Thymus (tissue), 11 donors: ENCODE results near the gene MTHFD2L. TPM values are rescaled to one million over a fixed set of nuclear protein-coding genes. Genes with fewer than 3 reads are reported as not detected.

Source experiments
- DNase-seq, 9 donors: peaks; one replicate each; pipeline ENCODE4 v3.0.0-alpha.2; 2013; ENCODE audit warnings: low spot score in 9 of 9, low read depth in 6 of 9, missing footprints in 1 of 9
- H3K27ac ChIP-seq, 2 donors: one replicate each; pipeline ENCODE4 v1.5.1; 2013; ENCODE audit warnings: control low read depth in 1 of 2, low read depth in 1 of 2, low read length in 1 of 2, mild to moderate bottlenecking in 1 of 2, moderate library complexity in 1 of 2
- H3K27me3 ChIP-seq, 2 donors: one replicate each; pipeline ENCODE4 v1.5.1; 2013; ENCODE audit warnings: low read length in 1 of 2; ENCODE audit not compliant: control insufficient read depth in 2 of 2, insufficient read depth in 1 of 2
- H3K36me3 ChIP-seq, 2 donors: one replicate each; pipeline ENCODE4 v1.5.1; 2013; ENCODE audit warnings: low read length in 1 of 2, mild to moderate bottlenecking in 1 of 2, moderate library complexity in 1 of 2; ENCODE audit not compliant: control insufficient read depth in 2 of 2, insufficient read depth in 2 of 2
- H3K4me1 ChIP-seq, 2 donors: one replicate each; pipeline ENCODE4 v1.5.1; 2013; ENCODE audit warnings: low read length in 2 of 2; ENCODE audit not compliant: control insufficient read depth in 2 of 2, insufficient read depth in 2 of 2
- H3K4me3 ChIP-seq, 2 donors: one replicate each; pipeline ENCODE4 v1.5.1; 2013; ENCODE audit warnings: low read length in 2 of 2, control low read depth in 1 of 2, mild to moderate bottlenecking in 1 of 2
- H3K9me3 ChIP-seq, 2 donors: one replicate each; pipeline ENCODE4 v1.5.1; 2013; ENCODE audit warnings: low read length in 1 of 2, mild to moderate bottlenecking in 1 of 2; ENCODE audit not compliant: control insufficient read depth in 2 of 2, insufficient read depth in 1 of 2
- WGBS: extraction: QIAGEN DNeasy Blood & Tissue Kit; methylation state at CpG from one replicate; pipeline ENCODE4 v1.1.7; 2013; 5-methylcytosine and 5-hydroxymethylcytosine counted together
- polyA plus RNA-seq: library from polyadenylated mRNA; stranded (reverse); fragments of 200-250 nt; gene quantifications from one replicate; pipeline ENCODE4 v1.2.3, GENCODE V29; 2013
- total RNA-seq: library from RNA; stranded (reverse); fragments of 120-200 nt; gene quantifications from one replicate; pipeline ENCODE4 v1.2.4, GENCODE V29; 2013
- donor health status: healthy.

Gene MTHFD2L
- total and polyA plus RNA-seq, 2 donors, result 16.9 to 33.8 TPM

GRCh38 chr4:74292111-74292870 is 134.4 kb downstream of the MTHFD2L start:
- H3K27me3 ChIP-seq, result no peaks in the 10 kb centered on the region
- no peaks in the 10 kb centered on the region for H3K9me3 ChIP-seq
- H3K4me1 ChIP-seq, result no peaks in the 10 kb centered on the region
- no peaks in the 10 kb centered on the region for H3K36me3 ChIP-seq
- no peak overlapping the region for H3K27ac ChIP-seq
- no peak overlapping the region for H3K4me3 ChIP-seq
- DNase-seq, result no peak

- H3K36me3 ChIP-seq, result no peaks in the 10 kb centered on the region
- DNase-seq, result no peak
- H3K9me3 ChIP-seq, result no peaks in the 10 kb centered on the region
- H3K4me3 ChIP-seq, result no peak overlapping the region
- H3K4me1 ChIP-seq, result no peaks in the 10 kb centered on the region
- H3K27ac ChIP-seq, result no peak overlapping the region
- WGBS, result 97% methylated on average over 2 of the region's 2 CpGs
- no peaks in the 10 kb centered on the region for H3K27me3 ChIP-seq
Observed at GRCh38 chr4:74293558-74293957, 135.6 kb downstream of the MTHFD2L start.

GRCh38 chr4:74294681-74295080 is 136.8 kb downstream of the MTHFD2L start:
- no peaks in the 10 kb centered on the region for H3K9me3 ChIP-seq
- no peak for DNase-seq
- H3K27me3 ChIP-seq, result no peaks in the 10 kb centered on the region
- H3K36me3 ChIP-seq, result no peaks in the 10 kb centered on the region
- H3K27ac ChIP-seq, result no peak overlapping the region
- H3K4me3 ChIP-seq, result no peak overlapping the region
- H3K4me1 ChIP-seq, result no peaks in the 10 kb centered on the region
- 96% methylated on average over 1 of the region's 1 CpG for WGBS

GRCh38 chr4:74297539-74297938 is 139.6 kb downstream of the MTHFD2L start:
- 95% methylated on average over 1 of the region's 1 CpG for WGBS
- no peak for DNase-seq
- Histone ChIP-seq H3K27me3 (no peaks in the 10 kb centered on the region), H3K9me3 (no peaks in the 10 kb centered on the region), H3K4me1 (no peaks in the 10 kb centered on the region), H3K27ac (no peak overlapping the region), H3K4me3 (no peak overlapping the region), H3K36me3 (no peaks in the 10 kb centered on the region)

- no peaks in the 10 kb centered on the region for H3K36me3 ChIP-seq
- no peaks in the 10 kb centered on the region for H3K27me3 ChIP-seq
- DNase-seq, result no peak
- H3K9me3 ChIP-seq, result no peaks in the 10 kb centered on the region
- 96% methylated on average over 4 of the region's 4 CpGs for WGBS
- no peak overlapping the region for H3K27ac ChIP-seq
- no peak overlapping the region for H3K4me3 ChIP-seq
- H3K4me1 ChIP-seq, result no peaks in the 10 kb centered on the region
Observed at GRCh38 chr4:74304095-74304625, 146.2 kb downstream of the MTHFD2L start.

- WGBS, result 97% methylated on average over 1 of the region's 1 CpG
- no peak overlapping the region for H3K4me3 ChIP-seq
- H3K27me3 ChIP-seq, result no peaks in the 10 kb centered on the region
- DNase-seq, result no peak
- no peaks in the 10 kb centered on the region for H3K4me1 ChIP-seq
- no peaks in the 10 kb centered on the region for H3K9me3 ChIP-seq
- no peak overlapping the region for H3K27ac ChIP-seq
- H3K36me3 ChIP-seq, result no peaks in the 10 kb centered on the region
Observed at GRCh38 chr4:74305000-74305399, 147.1 kb downstream of the MTHFD2L start.

GRCh38 chr4:74307170-74307569 is 149.3 kb downstream of the MTHFD2L start:
- H3K36me3 ChIP-seq, result no peaks in the 10 kb centered on the region
- no peak overlapping the region for H3K27ac ChIP-seq
- WGBS, result 99% methylated on average over 1 of the region's 1 CpG
- H3K4me3 ChIP-seq, result no peak overlapping the region
- H3K4me1 ChIP-seq, result no peaks in the 10 kb centered on the region
- H3K27me3 ChIP-seq, result no peaks in the 10 kb centered on the region
- DNase-seq, result no peak
- no peaks in the 10 kb centered on the region for H3K9me3 ChIP-seq

- no peak within 1 kb of the TSS for H3K4me3 ChIP-seq
- no peak within 1 kb of the TSS for H3K27ac ChIP-seq
- H3K36me3 ChIP-seq, result no peaks in the 10 kb centered on the region
- H3K27me3 ChIP-seq, result no peaks in the 10 kb centered on the region
- no peaks in the 10 kb centered on the region for H3K4me1 ChIP-seq
- H3K9me3 ChIP-seq, result no peaks in the 10 kb centered on the region
- DNase-seq, result peak in 2 of 9 donors; percentile 4 to 25
- 61% methylated on average over 5 of the region's 5 CpGs for WGBS
Observed at GRCh38 chr4:74308215-74308614, 150.3 kb downstream of the MTHFD2L start, which contains the start of gene EPGN. EPGN (plus strand) TSS chr4:74308470; CDS start chr4:74308534, 64 bp downstream.

GRCh38 chr4:74309223-74309622 is 151.3 kb downstream of the MTHFD2L start:
- H3K36me3 ChIP-seq, result no peaks in the 10 kb centered on the region
- DNase-seq, result no peak
- no peak overlapping the region for H3K27ac ChIP-seq
- H3K4me1 ChIP-seq, result no peaks in the 10 kb centered on the region
- H3K4me3 ChIP-seq, result no peak overlapping the region
- no peaks in the 10 kb centered on the region for H3K9me3 ChIP-seq
- no peaks in the 10 kb centered on the region for H3K27me3 ChIP-seq
